Measurements from ENCODE around the gene PTPN1. TPM values are rescaled to one million over a fixed set of nuclear protein-coding genes. Genes with fewer than 3 reads are reported as not detected.
"Not testable (repeated sequence)": the region's sequence is repeated elsewhere in the genome, so short reads cannot be mapped to it uniquely, and the experiment has no call there.

The PTPN1 gene
- total and polyA plus RNA-seq, 12 donors = 15.5 to 45.3 (median 29.4) TPM

DNA sequence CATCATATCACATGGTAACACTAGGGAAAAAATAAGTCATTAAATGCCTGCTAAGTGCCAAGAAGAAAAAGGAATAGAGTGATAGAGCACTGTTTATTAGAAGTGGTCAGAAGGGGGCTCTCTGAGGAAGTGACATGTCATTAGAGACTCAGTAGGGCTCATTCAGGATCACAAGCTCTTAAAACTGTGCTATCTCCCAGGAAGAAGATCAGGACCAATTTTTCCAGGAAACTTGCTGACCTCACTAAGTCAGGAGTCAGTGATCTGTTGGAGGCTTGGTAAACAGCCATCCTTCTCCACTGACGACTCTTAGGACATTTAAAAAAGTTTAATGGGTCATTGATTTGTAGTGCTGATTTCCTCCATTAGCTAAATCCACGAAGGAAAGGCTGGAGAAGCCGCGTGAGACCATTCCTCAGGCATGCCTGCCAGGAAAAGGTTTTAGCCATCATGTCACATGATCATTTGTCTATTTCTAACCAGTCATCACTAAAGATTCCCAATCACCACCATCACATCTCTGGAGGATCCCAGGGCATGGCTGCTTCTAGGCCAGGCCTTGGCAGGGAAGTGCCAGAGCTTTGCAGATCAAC, 5.9 kb upstream of the PTPN1 start:
- intact Hi-C loops (cut with DNase I) = loop anchor here in 4 of 10 donors (5.0 to 10.0 kb wide), 3 partner anchors 70 to 240 kb away; no protein-coding TSS in a partner anchor
- ATAC-seq (peak in 5 of 8 donors; percentile 32 to 69 (median 63)), DNase-seq (no peak)
- Histone ChIP-seq H3K27me3 (no peaks in the 10 kb centered on the region), H3K4me3 (no peak overlapping the region), H3K27ac (peak overlapping the region in 6 of 10 donors; percentile 27 to 89 (median 56)), H3K9me3 (no peaks in the 10 kb centered on the region), H3K36me3 (no peaks in the 10 kb centered on the region), H3K4me1 (peaks cover 0 to 59% (median 13%) of the 10 kb centered on the region in 9 donors)
- TF ChIP-seq, protein P1, sequence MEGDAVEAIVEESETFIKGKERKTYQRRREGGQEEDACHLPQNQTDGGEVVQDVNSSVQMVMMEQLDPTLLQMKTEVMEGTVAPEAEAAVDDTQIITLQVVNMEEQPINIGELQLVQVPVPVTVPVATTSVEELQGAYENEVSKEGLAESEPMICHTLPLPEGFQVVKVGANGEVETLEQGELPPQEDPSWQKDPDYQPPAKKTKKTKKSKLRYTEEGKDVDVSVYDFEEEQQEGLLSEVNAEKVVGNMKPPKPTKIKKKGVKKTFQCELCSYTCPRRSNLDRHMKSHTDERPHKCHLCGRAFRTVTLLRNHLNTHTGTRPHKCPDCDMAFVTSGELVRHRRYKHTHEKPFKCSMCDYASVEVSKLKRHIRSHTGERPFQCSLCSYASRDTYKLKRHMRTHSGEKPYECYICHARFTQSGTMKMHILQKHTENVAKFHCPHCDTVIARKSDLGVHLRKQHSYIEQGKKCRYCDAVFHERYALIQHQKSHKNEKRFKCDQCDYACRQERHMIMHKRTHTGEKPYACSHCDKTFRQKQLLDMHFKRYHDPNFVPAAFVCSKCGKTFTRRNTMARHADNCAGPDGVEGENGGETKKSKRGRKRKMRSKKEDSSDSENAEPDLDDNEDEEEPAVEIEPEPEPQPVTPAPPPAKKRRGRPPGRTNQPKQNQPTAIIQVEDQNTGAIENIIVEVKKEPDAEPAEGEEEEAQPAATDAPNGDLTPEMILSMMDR (IDR thresholded peaks at IDR 0.05) = peak in 6 of 9 donors; percentile 20 to 50 (median 37)
- WGBS, 2 donors = 62 to 64% methylated on average over 4 of the region's 4 CpGs

GRCh38 chr20:50506270-50506579, 4.0 kb upstream of the PTPN1 start:
- no peak for DNase-seq
- no peak overlapping the region for H3K27ac ChIP-seq
- peaks cover 0 to 58% (median 20%) of the 10 kb centered on the region in 9 donors for H3K4me1 ChIP-seq
- H3K4me3 ChIP-seq = no peak overlapping the region
- H3K9me3 ChIP-seq = no peaks in the 10 kb centered on the region
- no peak for ATAC-seq
- TF ChIP-seq, protein P1 (IDR thresholded peaks at IDR 0.05) = no peak
- intact Hi-C loops (cut with DNase I) = loop anchor here in 2 of 10 donors (10.0 kb wide), 2 partner anchors 69 to 239 kb away; no protein-coding TSS in a partner anchor
- 90 to 93% methylated on average over 3 of the region's 3 CpGs for WGBS, 2 donors
- H3K36me3 ChIP-seq = no peaks in the 10 kb centered on the region
- H3K27me3 ChIP-seq = no peaks in the 10 kb centered on the region

GRCh38 chr20:50507745-50508144, 2.4 kb upstream of the PTPN1 start:
- not testable (repeated sequence) for H3K27me3 ChIP-seq, H3K36me3 ChIP-seq, H3K27ac ChIP-seq, DNase-seq, H3K9me3 ChIP-seq, ATAC-seq, H3K4me3 ChIP-seq
- WGBS, 2 donors = 96 to 97% methylated on average over 5 of the region's 5 CpGs
- intact Hi-C loops (cut with DNase I) = loop anchor here in 2 of 10 donors (10.0 kb wide), 2 partner anchors 67 to 237 kb away; no protein-coding TSS in a partner anchor
- peaks cover 6 to 58% (median 35%) of the 10 kb centered on the region in 9 donors for H3K4me1 ChIP-seq

DNA sequence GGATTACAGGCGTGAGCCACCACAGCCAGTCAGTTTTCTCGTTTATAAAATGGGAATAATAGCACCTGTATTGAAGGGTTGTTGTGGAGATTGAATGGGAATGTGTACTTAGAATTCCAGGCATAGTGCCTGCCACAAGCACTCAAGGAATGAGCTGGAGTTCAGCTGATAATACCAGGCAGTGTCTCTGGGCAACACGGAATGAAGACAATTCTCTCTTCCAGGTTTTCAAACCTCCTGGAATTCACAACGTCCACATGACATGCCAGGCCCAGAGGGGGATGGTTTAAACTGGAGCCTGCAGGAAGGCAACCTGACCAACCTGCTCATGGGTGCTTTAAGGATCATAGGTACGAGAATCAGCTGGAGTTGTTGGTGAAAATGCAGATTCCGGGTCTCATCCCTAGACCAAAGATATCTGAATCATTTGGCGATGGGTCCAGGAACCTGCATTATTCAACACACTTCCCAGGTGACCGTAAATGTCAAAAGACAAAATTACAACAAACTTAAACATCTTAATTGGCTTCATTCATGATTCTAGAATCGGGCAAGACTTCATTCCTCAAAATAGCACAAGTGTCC, 1.9 kb upstream of the PTPN1 start:
- H3K4me1 ChIP-seq = peaks cover 6 to 61% (median 39%) of the 10 kb centered on the region in 9 donors
- TF ChIP-seq, protein P1 (IDR thresholded peaks at IDR 0.05) = no peak
- H3K4me3 ChIP-seq = no peak overlapping the region
- H3K27me3 ChIP-seq = no peaks in the 10 kb centered on the region
- peak overlapping the region in 1 of 10 donors; percentile 98 for H3K27ac ChIP-seq
- DNase-seq (no peak), ATAC-seq (no peak)
- intact Hi-C loops (cut with DNase I) = loop anchor here in 2 of 10 donors (10.0 kb wide), 2 partner anchors 67 to 237 kb away; no protein-coding TSS in a partner anchor
- 66 to 70% methylated on average over 9 of the region's 9 CpGs for WGBS, 2 donors
- no peaks in the 10 kb centered on the region for H3K36me3 ChIP-seq
- H3K9me3 ChIP-seq = no peaks in the 10 kb centered on the region
